HepG2 (cell line): Measurements from ENCODE around the gene HAP1. TPM values are rescaled to one million over a fixed set of nuclear protein-coding genes. Genes with fewer than 3 reads are reported as not detected.

Source experiments
- ATAC-seq: fragments of 200-7000 bp; cut with Tn5 transposase; 3 replicates; pipeline ENCODE4 v1.9.1; 2020; ENCODE audit warnings: mild to moderate bottlenecking, moderate library complexity
- BruUV-seq: library from RNA; stranded (reverse); fragments of 400-500 nt; replicated peaks from 2 replicates; lab custom pipeline; 2021; lab: Mats Ljungman, UMichigan
- CTCF ChIA-PET: fragments of 300-600 bp; formaldehyde crosslinking; extraction: SDS; loops from one replicate; lab custom pipeline; 2021; ENCODE audit warnings: low total read pairs, inconsistent platforms, low intra/inter-chr PET ratio; lab: Yijun Ruan, JAX
- POLR2A ChIA-PET: fragments of 350-600 bp; sonication (Branson Sonifier 250); formaldehyde crosslinking; loops from one replicate; lab custom pipeline; 2020; ENCODE audit warnings: antibody characterized with exemption, inconsistent platforms; lab: Yijun Ruan, JAX
- DNase-seq: peaks from one replicate; pipeline ENCODE4 v3.0.0-alpha.2; 2015; ENCODE audit warnings: low spot score
- FAIRE-seq: peaks from 3 replicates; lab custom pipeline; 2011; peaks lifted over from hg19 to GRCh38; lab: Jason Lieb, UNC
- H2AFZ ChIP-seq: one replicate; pipeline ENCODE4 v1.6.1; 2011; ENCODE audit warnings: low read length, inconsistent platforms
- H3K27ac ChIP-seq: fragments of 300-600 bp; 3 replicates; pipeline ENCODE4 v1.8.0; 2011; ENCODE audit warnings: mixed run types, mild to moderate bottlenecking, mixed read lengths, low read length, inconsistent platforms; ENCODE audit not compliant: insufficient read depth; ENCODE audit errors: extremely low read length
- H3K27me3 ChIP-seq, 2 experiments: fragments of 200-600 bp in 1 of 2; 2 replicates in 1 of 2; 3 replicates in 1 of 2; pipeline versions ENCODE4 v1.6.0 to v1.8.0; 2011; ENCODE audit warnings: low read length in 2 of 2, mild to moderate bottlenecking in 2 of 2, moderate library complexity in 2 of 2, inconsistent platforms in 1 of 2; ENCODE audit not compliant: insufficient read depth in 2 of 2, control insufficient read depth in 1 of 2
- H3K36me3 ChIP-seq, 2 experiments: fragments of 200-600 bp in 1 of 2; replicated peaks in 1 of 2; 2 replicates in 1 of 2; 3 replicates in 1 of 2; pipeline versions ENCODE4 v1.5.1 to v1.8.0; 2011; ENCODE audit warnings: low read length in 2 of 2, inconsistent platforms in 1 of 2; ENCODE audit not compliant: insufficient read depth in 2 of 2, control insufficient read depth in 1 of 2
- H3K4me1 ChIP-seq: 2 replicates; pipeline ENCODE4 v1.5.1; 2012; ENCODE audit warnings: low read length, inconsistent platforms; ENCODE audit not compliant: insufficient read depth
- H3K4me2 ChIP-seq: 2 replicates; pipeline ENCODE4 v1.6.0; 2011; ENCODE audit warnings: low read depth, low read length, inconsistent platforms
- H3K4me3 ChIP-seq, 3 experiments: fragments of 200-600 bp in 1 of 3; sonication (generic), shearing (Covaris generic) in 1 of 3; replicated peaks in 1 of 3; 2 replicates each; pipeline ENCODE4 v1.5.1; 2011 to 2016; ENCODE audit warnings: low read length in 3 of 3, inconsistent platforms in 2 of 3, low read depth in 2 of 3, mild to moderate bottlenecking in 2 of 3, control low read depth in 1 of 3, mixed read lengths in 1 of 3; ENCODE audit not compliant: insufficient read depth in 1 of 3
- H3K79me2 ChIP-seq: one replicate; pipeline ENCODE4 v1.6.1; 2011; ENCODE audit warnings: low read length, inconsistent platforms; ENCODE audit not compliant: insufficient read depth
- H3K9ac ChIP-seq: 2 replicates; pipeline ENCODE4 v1.6.0; 2011; ENCODE audit warnings: mild to moderate bottlenecking, low read depth, low read length, inconsistent platforms; ENCODE audit not compliant: insufficient read depth
- H3K9me3 ChIP-seq: 2 replicates; pipeline ENCODE4 v1.5.1; 2012; ENCODE audit warnings: mild to moderate bottlenecking, low read length
- H4K20me1 ChIP-seq: 2 replicates; pipeline ENCODE4 v1.6.0; 2011; ENCODE audit warnings: inconsistent platforms, mild to moderate bottlenecking, low read length, moderate library complexity; ENCODE audit not compliant: insufficient read depth
- BCL3 ChIP-seq: sonication (generic); formaldehyde crosslinking; IDR thresholded peaks from 2 replicates; pipeline ENCODE4 v1.5.1; 2020; ENCODE audit warnings: mild to moderate bottlenecking, missing genetic modification reagents, moderate library complexity
- FOXA3 ChIP-seq: IDR thresholded peaks from 2 replicates; pipeline ENCODE4 v1.6.1; 2016; ENCODE audit warnings: missing genetic modification reagents, missing compliant biosample characterization
- FOXP1 ChIP-seq, 2 experiments: fragments of 450-650 bp in 1 of 2; IDR thresholded peaks; 2 replicates each; pipeline ENCODE4 v1.6.1; 2017 to 2018; ENCODE audit warnings: antibody characterized with exemption in 1 of 2
- NKX3-1 ChIP-seq: sonication (generic); formaldehyde crosslinking; IDR thresholded peaks from 2 replicates; pipeline ENCODE4 v1.5.0; 2020; ENCODE audit warnings: missing genetic modification reagents
- PRDM10 ChIP-seq: sonication (generic); formaldehyde crosslinking; IDR thresholded peaks from 2 replicates; pipeline ENCODE4 v1.4.0; 2020; ENCODE audit warnings: low read depth, missing genetic modification reagents
- TARDBP ChIP-seq: sonication (generic); formaldehyde crosslinking; IDR thresholded peaks from 2 replicates; pipeline ENCODE4 v1.8.0; 2022; ENCODE audit warnings: mild to moderate bottlenecking, missing genetic modification reagents
- TCF7 ChIP-seq: sonication (generic); IDR thresholded peaks from 2 replicates; pipeline ENCODE4 v1.6.1; 2016; ENCODE audit warnings: antibody characterized with exemption, low read depth
- TFE3 ChIP-seq: IDR thresholded peaks from 2 replicates; pipeline ENCODE4 v1.6.1; 2016
- ZNF615 ChIP-seq: sonication (generic); formaldehyde crosslinking; IDR thresholded peaks from 2 replicates; pipeline ENCODE4 v1.5.0; 2020; ENCODE audit warnings: mild to moderate bottlenecking, missing genetic modification reagents, borderline replicate concordance
- ZNF83 ChIP-seq: sonication (generic); formaldehyde crosslinking; IDR thresholded peaks from 2 replicates; pipeline ENCODE4 v1.4.0; 2020; ENCODE audit warnings: missing genetic modification reagents, mild to moderate bottlenecking, borderline replicate concordance
- WGBS: methylation state at CpG from one replicate; pipeline ENCODE4 v1.1.6; 2017; ENCODE audit warnings: low lambda C conversion rate; 5-methylcytosine and 5-hydroxymethylcytosine counted together
- in situ Hi-C: cut with HindIII; loops from 2 replicates; pipeline ENCODE4 v1.10.0; 2017; ENCODE audit warnings: low pct_unique_long_range_greater_than_20kb; ENCODE audit not compliant: extremely low pct_ligation_motif_present
- intact Hi-C: fragments of 100-400 bp; cut with micrococcal nuclease; formaldehyde crosslinking; loops from one replicate; pipeline ENCODE4 v1.10.0; 2022; ENCODE audit not compliant: unreplicated experiment
- polyA plus RNA-seq, 8 experiments: library from polyadenylated mRNA; depleted of rRNA in 3 of 8; stranded (reverse) in 7 of 8; unstranded in 1 of 8; fragments of >200 nt; fragmentation: Illumina TruSeq in 4 of 8; extraction: Trizol in 4 of 8; gene quantifications; 2 replicates each; pipeline versions ENCODE4 v1.2.1 to v1.2.3, GENCODE V29; 2011 to 2016; ENCODE audit warnings: low read depth in 4 of 8, missing spikeins in 1 of 8, mixed read lengths in 1 of 8; ENCODE audit not compliant: insufficient read depth in 1 of 8
- total RNA-seq, 5 experiments: library from RNA; depleted of rRNA; stranded (reverse); fragments of >200 nt; fragmentation: Illumina TruSeq; extraction: Trizol; gene quantifications; 2 replicates each; pipeline ENCODE4 v1.2.3, GENCODE V29; 2016; ENCODE audit warnings: low read depth in 1 of 5
- TF ChIP-seq, protein P1 (sequence below): sonication (generic); formaldehyde crosslinking; IDR thresholded peaks from 2 replicates; pipeline ENCODE4 v1.5.0; 2020; ENCODE audit warnings: missing genetic modification reagents
- TF ChIP-seq, protein P2 (sequence below): sonication (generic); formaldehyde crosslinking; IDR thresholded peaks from 2 replicates; pipeline ENCODE4 v1.5.1; 2020; ENCODE audit warnings: mild to moderate bottlenecking, moderate library complexity, missing genetic modification reagents

Gene HAP1
- total and polyA plus RNA-seq, 2 of the 13 experiments (the other 11 are each of a cell fraction or from before 2014, with no cell fraction given): 0.07 TPM

DNA sequence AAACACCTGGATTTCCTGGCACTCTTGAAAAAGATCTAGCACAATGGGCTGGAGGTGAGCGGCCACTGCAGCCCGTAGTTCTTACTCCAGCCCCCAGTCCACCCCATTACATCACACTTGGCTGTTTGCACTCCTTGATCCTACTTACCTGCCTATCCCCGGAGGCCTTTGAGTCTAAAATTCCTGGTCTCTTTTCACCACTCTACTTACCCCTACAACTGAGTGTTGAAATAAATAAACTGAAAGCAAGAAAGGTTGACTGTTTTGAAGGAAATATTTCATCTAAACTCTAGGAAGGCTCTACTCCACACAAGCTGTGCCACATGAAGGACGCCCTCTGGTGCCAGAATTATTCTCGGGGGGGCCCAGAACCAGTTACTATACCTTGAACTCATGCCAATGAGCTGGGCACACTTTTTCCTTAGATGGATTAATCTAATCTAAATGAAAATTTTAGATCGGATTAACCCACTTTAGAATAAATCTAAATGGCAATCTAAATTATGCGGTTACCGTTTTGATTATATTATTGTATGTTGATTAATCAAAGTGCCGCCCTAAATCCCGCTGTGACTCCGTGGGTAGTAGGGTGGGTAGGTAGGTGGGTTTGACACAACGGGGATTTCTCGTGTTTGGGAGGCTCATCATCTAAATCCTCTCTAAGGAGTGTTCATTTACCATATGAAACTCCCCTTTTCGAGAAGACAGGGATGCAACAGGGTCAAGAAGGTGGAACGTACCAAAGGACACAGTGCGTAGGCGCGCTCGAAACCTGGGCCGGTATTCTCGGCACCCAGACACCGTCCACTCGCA lies 46.4 kb downstream of the HAP1 start:
- ChIA-PET POLR2A (interaction anchor here (0.6 to 6.6 kb wide), 89 partner anchors 9 to 1681 kb away, joined by 3 to 443 read pairs (median 5); partner anchors contain the start of genes ACLY, CNP, DNAJC7 and FKBP10), CTCF (interaction anchor here (0.5 to 1.3 kb wide), 3 partner anchors 21 to 1027 kb away, joined by 3 to 5 read pairs (median 3); no protein-coding TSS in a partner anchor)
- H3K36me3 ChIP-seq: peaks cover 20 to 35% of the 10 kb centered on the region in 2 experiments
- in situ Hi-C loops: no loop called here
- BruUV-seq: TSS peak; percentile 93
- H3K4me3 ChIP-seq: peak overlapping the region; percentile 59 to 99 (median 66)
- H3K27me3 ChIP-seq: no peaks in the 10 kb centered on the region; a peak in 2 of 5 replicates
- peak overlapping the region; percentile 86 for H3K4me2 ChIP-seq
- under 1% methylated on average over 23 of the region's 23 CpGs for WGBS
- H4K20me1 ChIP-seq: peaks cover 37% of the 10 kb centered on the region
- DNase-seq (peak; percentile 74), FAIRE-seq (peak; percentile 12), ATAC-seq (0 out of 3 replicates have a peak, but pooled peaks have one; percentile 0)
- peak overlapping the region; percentile 74 for H3K9ac ChIP-seq
- peaks cover 29% of the 10 kb centered on the region for H3K4me1 ChIP-seq
- H3K79me2 ChIP-seq: peaks cover 18% of the 10 kb centered on the region
- H2AFZ ChIP-seq: peak overlapping the region; percentile 68
- H3K27ac ChIP-seq: peak overlapping the region; percentile 99
- intact Hi-C loops: loop anchor here (1.0 kb wide), 1 partner anchor 22 kb away; no protein-coding TSS in a partner anchor
- no peaks in the 10 kb centered on the region for H3K9me3 ChIP-seq
- TF ChIP-seq PRDM10 (peak; percentile 98), ZNF83 (CRISPR knock-in tag) (no peak), TCF7 (0 out of 2 replicates have a peak, but pooled peaks have one; percentile 22), ZNF615 (CRISPR knock-in tag) (0 out of 2 replicates have a peak, but pooled peaks have one; percentile 66), TFE3 (0 out of 2 replicates have a peak, but pooled peaks have one; percentile 23), NKX3-1 (CRISPR knock-in tag) (0 out of 2 replicates have a peak, but pooled peaks have one; percentile 13), BCL3 (CRISPR knock-in tag) (no peak), FOXA3 (CRISPR knock-in tag) (peak; percentile 30), FOXP1 (IDR thresholded peaks at IDR 0.05) (no peak), FOXP1 (CRISPR knock-in tag; IDR thresholded peaks at IDR 0.05) (peak; percentile 28; the same call in 1 of the 2 replicates), TARDBP (CRISPR knock-in tag) (peak; percentile 20; the same call in 1 of the 2 replicates)
- TF ChIP-seq, protein P1, sequence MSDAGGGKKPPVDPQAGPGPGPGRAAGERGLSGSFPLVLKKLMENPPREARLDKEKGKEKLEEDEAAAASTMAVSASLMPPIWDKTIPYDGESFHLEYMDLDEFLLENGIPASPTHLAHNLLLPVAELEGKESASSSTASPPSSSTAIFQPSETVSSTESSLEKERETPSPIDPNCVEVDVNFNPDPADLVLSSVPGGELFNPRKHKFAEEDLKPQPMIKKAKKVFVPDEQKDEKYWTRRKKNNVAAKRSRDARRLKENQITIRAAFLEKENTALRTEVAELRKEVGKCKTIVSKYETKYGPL: 0 out of 2 replicates have a peak, but pooled peaks have one; percentile 47
- TF ChIP-seq, protein P2, sequence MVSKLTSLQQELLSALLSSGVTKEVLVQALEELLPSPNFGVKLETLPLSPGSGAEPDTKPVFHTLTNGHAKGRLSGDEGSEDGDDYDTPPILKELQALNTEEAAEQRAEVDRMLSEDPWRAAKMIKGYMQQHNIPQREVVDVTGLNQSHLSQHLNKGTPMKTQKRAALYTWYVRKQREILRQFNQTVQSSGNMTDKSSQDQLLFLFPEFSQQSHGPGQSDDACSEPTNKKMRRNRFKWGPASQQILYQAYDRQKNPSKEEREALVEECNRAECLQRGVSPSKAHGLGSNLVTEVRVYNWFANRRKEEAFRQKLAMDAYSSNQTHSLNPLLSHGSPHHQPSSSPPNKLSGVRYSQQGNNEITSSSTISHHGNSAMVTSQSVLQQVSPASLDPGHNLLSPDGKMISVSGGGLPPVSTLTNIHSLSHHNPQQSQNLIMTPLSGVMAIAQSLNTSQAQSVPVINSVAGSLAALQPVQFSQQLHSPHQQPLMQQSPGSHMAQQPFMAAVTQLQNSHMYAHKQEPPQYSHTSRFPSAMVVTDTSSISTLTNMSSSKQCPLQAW (CRISPR knock-in tag): no peak
